Lung (tissue), 16 donors: ENCODE measurements around the gene SMC4. TPM values are rescaled to one million over a fixed set of nuclear protein-coding genes. Genes with fewer than 3 reads are reported as not detected.
"Not testable (repeated sequence)": the region's sequence is repeated elsewhere in the genome, so short reads cannot be mapped to it uniquely, and the experiment has no call there.

ENCODE experiments used
- ATAC-seq: fragments of 200-7000 bp; cut with Tn5 transposase; one replicate; pipeline ENCODE4 v1.9.1; 2020; ENCODE audit warnings: moderate number of reproducible peaks; ENCODE audit not compliant: insufficient read depth, low FRiP score
- DNase-seq, 3 donors: peaks; one replicate each; pipeline ENCODE4 v3.0.0-alpha.2; 2013 to 2017
- H3K27ac ChIP-seq, 2 donors: one replicate each; pipeline ENCODE4 v1.5.1; 2013; ENCODE audit warnings: mild to moderate bottlenecking in 2 of 2, moderate library complexity in 2 of 2, control low read depth in 1 of 2, inconsistent platforms in 1 of 2, low read depth in 1 of 2, low read length in 1 of 2
- H3K27me3 ChIP-seq, 3 donors: one replicate each; pipeline ENCODE4 v1.5.1; 2013; ENCODE audit warnings: low read length in 2 of 3; ENCODE audit not compliant: control insufficient read depth in 3 of 3, insufficient read depth in 3 of 3
- H3K36me3 ChIP-seq, 4 donors: one replicate each; pipeline ENCODE4 v1.5.1; 2013; ENCODE audit warnings: low read length in 4 of 4, mild to moderate bottlenecking in 1 of 4, moderate library complexity in 1 of 4; ENCODE audit not compliant: control insufficient read depth in 4 of 4, insufficient read depth in 4 of 4
- H3K4me1 ChIP-seq, 5 donors: one replicate each; pipeline ENCODE4 v1.5.1; 2013; ENCODE audit warnings: low read length in 5 of 5, mild to moderate bottlenecking in 2 of 5, moderate library complexity in 1 of 5; ENCODE audit not compliant: control insufficient read depth in 5 of 5, insufficient read depth in 5 of 5
- H3K4me3 ChIP-seq: one replicate; pipeline ENCODE4 v1.5.1; 2013; ENCODE audit warnings: mild to moderate bottlenecking, control low read depth, moderate library complexity
- H3K9ac ChIP-seq, 2 donors: one replicate each; pipeline ENCODE4 v1.5.1; 2013; ENCODE audit warnings: low read length in 2 of 2, control low read depth in 1 of 2; ENCODE audit not compliant: insufficient read depth in 1 of 2
- H3K9me3 ChIP-seq, 4 donors: one replicate each; pipeline ENCODE4 v1.5.1; 2013; ENCODE audit warnings: low read length in 3 of 4, mild to moderate bottlenecking in 1 of 4, moderate library complexity in 1 of 4; ENCODE audit not compliant: control insufficient read depth in 4 of 4, insufficient read depth in 3 of 4
- WGBS, 2 donors: extraction: QIAGEN DNeasy Blood & Tissue Kit; methylation state at CpG; one replicate each; pipeline ENCODE4 v1.1.7; 2013; 5-methylcytosine and 5-hydroxymethylcytosine counted together
- long read RNA-seq, 5 donors: transcript quantifications; one replicate each; lab custom pipeline, GENCODE V29; 2026
- polyA plus RNA-seq, 2 donors: library from polyadenylated mRNA; stranded (reverse); fragments of 200-250 nt; gene quantifications; one replicate each; pipeline ENCODE4 v1.2.1, GENCODE V29; 2013
- total RNA-seq, 2 donors: library from RNA; depleted of rRNA in 1 of 2; stranded (reverse); fragments of >200 nt in 1 of 2; gene quantifications; one replicate each; pipeline ENCODE4 v1.2.1, GENCODE V29; 2014 to 2021
- TF ChIP-seq, protein P1 (sequence below): IDR thresholded peaks from 2 replicates; pipeline ENCODE4 v1.5.1; 2012; ENCODE audit warnings: mild to moderate bottlenecking; ENCODE audit errors: control extremely low read depth, extremely low read depth
- donor health status: control.
- donor health status: control.
- donor health status: Bipolar disorder and iron deficiency.
- donor health status: healthy.
- donor health status: DM: yes; HTN: yes; CAD: no.

The SMC4 gene
- total RNA-seq (100 to 1,000 TPM in 1 of 2 donors, 10 to 100 TPM in 1; 56.5 to 258 TPM), polyA plus RNA-seq (10 to 100 TPM; 13.0 to 56.0 TPM)
- long read RNA-seq, donor 1, full-length matches to known transcripts = 11 of 43 reads
- long read RNA-seq, donor 1, partial matches to known transcripts = 32 of 43 reads
- long read RNA-seq, donor 1, other reads (novel, unspliced or antisense) = 0 of 43 reads
- long read RNA-seq, donor 2, partial matches to known transcripts = 6 of 11 reads
- long read RNA-seq, donor 2, other reads (novel, unspliced or antisense) = 0 of 11 reads
- long read RNA-seq, donor 3, full-length matches to known transcripts = 6 of 6 reads
- long read RNA-seq, donor 3, partial matches to known transcripts = 0 of 6 reads
- long read RNA-seq, donor 3, other reads (novel, unspliced or antisense) = 0 of 6 reads
- long read RNA-seq, donor 4, partial matches to known transcripts = 27 of 35 reads
- long read RNA-seq, donor 4, other reads (novel, unspliced or antisense) = 0 of 35 reads
- long read RNA-seq, donor 5, full-length matches to known transcripts = 12 of 34 reads
- long read RNA-seq, donor 5, partial matches to known transcripts = 22 of 34 reads
- long read RNA-seq, donor 5, other reads (novel, unspliced or antisense) = 0 of 34 reads

DNA sequence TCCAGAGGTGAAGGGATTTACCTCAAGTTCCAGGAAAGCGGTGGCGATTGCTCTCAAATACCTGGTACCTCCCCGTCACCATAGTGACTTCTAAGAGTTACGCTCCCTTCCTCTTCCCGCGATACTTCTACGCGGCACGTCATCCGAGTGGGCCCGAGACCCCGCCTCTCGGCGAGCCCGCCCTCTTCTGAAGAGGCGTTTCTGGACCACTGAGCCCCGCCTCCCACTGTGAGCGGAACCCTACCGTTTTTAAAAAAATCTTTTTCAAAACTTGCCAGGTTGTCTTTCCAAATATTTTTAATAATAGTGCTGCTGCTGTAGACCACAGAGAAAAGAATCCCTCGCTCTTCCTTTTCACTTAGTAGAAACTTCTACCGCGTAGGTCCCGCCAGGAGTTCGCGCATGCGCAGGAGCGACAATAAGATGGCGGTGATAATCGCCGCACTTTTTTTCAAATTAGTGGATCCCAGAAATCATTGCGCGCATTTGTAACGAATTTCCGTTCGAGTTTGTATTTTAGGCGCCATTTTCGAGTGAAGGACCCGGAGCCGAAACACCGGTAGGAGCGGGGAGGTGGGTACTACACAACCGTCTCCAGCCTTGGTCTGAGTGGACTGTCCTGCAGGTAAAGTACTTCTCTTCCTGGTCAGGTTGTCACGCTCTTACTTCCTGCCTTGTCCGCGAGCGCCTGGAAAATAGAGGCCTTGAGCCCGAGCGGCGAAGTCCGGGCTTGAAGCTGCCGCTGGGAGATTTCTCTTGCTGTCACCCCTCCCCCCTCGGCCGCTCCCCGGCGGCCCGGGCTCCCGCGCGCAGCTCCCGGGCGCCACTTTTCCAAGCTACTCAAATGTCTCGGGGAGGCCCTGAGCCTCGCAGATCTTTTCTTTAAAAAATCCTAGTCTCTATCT, at the start of gene SMC4, which contains the start of gene IFT80:
SMC4 (plus strand) TSS at position 526 of the 905 bp plus-strand sequence. CDS start 1,177 bp downstream, outside the sequence.
IFT80 (minus strand) TSS at position 101 of the 905 bp plus-strand sequence. CDS start 14,625 bp downstream, outside the sequence.
- WGBS, 2 donors = 0% methylated on average over 63 of the region's 63 CpGs

DNA sequence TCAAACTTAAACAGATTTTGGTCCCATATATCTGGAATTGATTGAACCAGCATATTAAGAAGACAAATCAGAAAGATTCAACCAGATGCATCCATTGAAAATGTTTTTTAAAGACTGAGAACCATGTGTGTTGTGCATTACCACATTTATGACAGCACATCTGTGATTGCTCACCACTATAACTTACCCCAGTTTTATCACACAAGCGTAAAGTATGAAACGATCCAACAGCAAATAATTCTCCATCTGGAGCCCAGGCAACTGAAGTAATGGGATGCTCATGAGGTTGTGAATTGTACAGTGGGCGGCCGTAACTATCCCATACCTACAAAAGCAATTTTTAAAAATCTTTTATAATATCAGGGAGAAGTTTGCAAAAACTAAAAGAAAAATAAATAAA, 43.6 kb upstream of the SMC4 start:
- Histone ChIP-seq H3K4me3 (no peak overlapping the region), H3K9me3 (no peaks in the 10 kb centered on the region), H3K9ac (no peak overlapping the region), H3K4me1 (no peaks in the 10 kb centered on the region), H3K36me3 (peaks cover 2 to 5% (median 4%) of the 10 kb centered on the region in 4 donors), H3K27me3 (no peaks in the 10 kb centered on the region), H3K27ac (no peak overlapping the region)
- DNase-seq (no peak), ATAC-seq (no peak)
- TF ChIP-seq, protein P1, sequence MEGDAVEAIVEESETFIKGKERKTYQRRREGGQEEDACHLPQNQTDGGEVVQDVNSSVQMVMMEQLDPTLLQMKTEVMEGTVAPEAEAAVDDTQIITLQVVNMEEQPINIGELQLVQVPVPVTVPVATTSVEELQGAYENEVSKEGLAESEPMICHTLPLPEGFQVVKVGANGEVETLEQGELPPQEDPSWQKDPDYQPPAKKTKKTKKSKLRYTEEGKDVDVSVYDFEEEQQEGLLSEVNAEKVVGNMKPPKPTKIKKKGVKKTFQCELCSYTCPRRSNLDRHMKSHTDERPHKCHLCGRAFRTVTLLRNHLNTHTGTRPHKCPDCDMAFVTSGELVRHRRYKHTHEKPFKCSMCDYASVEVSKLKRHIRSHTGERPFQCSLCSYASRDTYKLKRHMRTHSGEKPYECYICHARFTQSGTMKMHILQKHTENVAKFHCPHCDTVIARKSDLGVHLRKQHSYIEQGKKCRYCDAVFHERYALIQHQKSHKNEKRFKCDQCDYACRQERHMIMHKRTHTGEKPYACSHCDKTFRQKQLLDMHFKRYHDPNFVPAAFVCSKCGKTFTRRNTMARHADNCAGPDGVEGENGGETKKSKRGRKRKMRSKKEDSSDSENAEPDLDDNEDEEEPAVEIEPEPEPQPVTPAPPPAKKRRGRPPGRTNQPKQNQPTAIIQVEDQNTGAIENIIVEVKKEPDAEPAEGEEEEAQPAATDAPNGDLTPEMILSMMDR = no peak
- WGBS, 2 donors = 95 to 96% methylated on average over 4 of the region's 4 CpGs

More for the DNA sequence above, at the start of gene SMC4, which contains the start of gene IFT80:
- Histone ChIP-seq H3K9ac (peak within 1 kb of the TSS; percentile 97), H3K36me3 (peaks cover 0 to 5% (median 0%) of the 10 kb centered on the region in 4 donors), H3K4me1 (peaks cover 0 to 23% (median 3%) of the 10 kb centered on the region in 5 donors), H3K9me3 (no peaks in the 10 kb centered on the region), H3K27me3 (no peaks in the 10 kb centered on the region), H3K27ac (peak within 1 kb of the TSS; percentile 78 to 93), H3K4me3 (peak within 1 kb of the TSS; percentile 80)
- DNase-seq (peak; percentile 97 to 98 (median 98)), ATAC-seq (peak; percentile 95)
- TF ChIP-seq, protein P1 = no peak

DNA sequence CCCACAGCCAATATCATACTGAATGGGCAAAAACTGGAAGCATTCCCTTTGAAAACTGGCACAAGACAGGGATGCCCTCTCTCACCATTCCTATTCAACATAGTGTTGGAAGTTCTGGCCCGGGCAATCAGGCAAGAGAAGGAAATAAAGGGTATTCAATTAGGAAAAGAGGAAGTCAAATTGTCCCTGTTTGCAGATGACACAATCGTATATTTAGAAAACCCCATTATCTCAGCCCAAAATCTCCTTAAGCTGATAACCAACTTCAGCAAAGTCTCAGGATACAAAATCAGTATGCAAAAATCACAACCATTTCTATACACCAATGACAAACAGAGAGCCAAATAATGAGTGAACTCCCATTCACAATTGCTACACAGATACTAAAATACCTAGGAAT, 36.6 kb upstream of the SMC4 start:
- not testable (repeated sequence) for H3K4me1 ChIP-seq, H3K27me3 ChIP-seq, H3K36me3 ChIP-seq, H3K4me3 ChIP-seq, ATAC-seq, H3K9ac ChIP-seq, H3K27ac ChIP-seq, H3K9me3 ChIP-seq, DNase-seq
- 32 to 62% methylated on average over 2 of the region's 2 CpGs for WGBS, 2 donors
